Measurements from ENCODE around the gene DCN.

DCN gene

DNA sequence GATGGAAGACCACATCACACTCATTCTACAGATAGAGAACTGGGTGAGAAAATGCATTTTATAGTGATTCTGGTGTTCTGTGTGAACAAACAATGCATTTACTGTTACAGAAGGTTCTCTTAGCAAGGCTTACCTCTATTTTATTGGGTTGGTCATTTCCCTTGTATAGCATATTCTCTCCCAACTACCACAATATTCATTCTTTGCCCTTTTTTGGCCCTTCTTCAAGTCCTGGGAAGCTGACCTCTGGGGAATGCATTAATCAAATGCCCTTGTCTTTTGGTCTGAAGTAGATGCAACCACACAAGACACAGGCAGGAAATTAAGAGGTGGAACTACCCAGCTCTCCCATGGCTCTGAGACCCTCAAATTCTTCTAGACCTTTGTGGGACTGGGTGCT is 19.5 kb downstream of the DCN start:
- H2AFZ ChIP-seq (ENCODE audit: low read length): no peak overlapping the region
- H3K9me2 ChIP-seq (replicated peaks; ENCODE audit: low read depth, low read length): no peaks in the 10 kb centered on the region
- no peak overlapping the region for H3K4me3 ChIP-seq (ENCODE audit: low read length, poor library complexity, severe bottlenecking)
- H3F3A ChIP-seq (ENCODE audit: low read depth): no peaks in the 10 kb centered on the region
- no peaks in the 10 kb centered on the region for H3K4me1 ChIP-seq (ENCODE audit: insufficient read depth, low read length, poor library complexity, severe bottlenecking)
- no peaks in the 10 kb centered on the region for H4K20me1 ChIP-seq (ENCODE audit: insufficient read depth, low read length, poor library complexity, severe bottlenecking)
- H3K79me2 ChIP-seq (ENCODE audit: insufficient read depth, low read length): no peaks in the 10 kb centered on the region
- no peaks in the 10 kb centered on the region for H3K36me3 ChIP-seq (ENCODE audit: insufficient read depth, low read length)
- no peaks in the 10 kb centered on the region for H3K9me3 ChIP-seq (ENCODE audit: insufficient read depth, low read depth, low read length)
- H3K4me2 ChIP-seq (ENCODE audit: low read depth, low read length, poor library complexity, severe bottlenecking): no peak overlapping the region
- no peaks in the 10 kb centered on the region for H3K27me3 ChIP-seq (ENCODE audit: insufficient read depth, low read length, poor library complexity, severe bottlenecking)
- TF ChIP-seq CTCF (conservative IDR thresholded peaks at IDR 0.05; ENCODE audit: low read length): no peak
- no peak for TF ChIP-seq EZH2phosphoT487 (IDR thresholded peaks at IDR 0.05; ENCODE audit: borderline replicate concordance)
- no peak overlapping the region for H3K9ac ChIP-seq (ENCODE audit: low read depth, low read length, poor library complexity, severe bottlenecking)

DNA sequence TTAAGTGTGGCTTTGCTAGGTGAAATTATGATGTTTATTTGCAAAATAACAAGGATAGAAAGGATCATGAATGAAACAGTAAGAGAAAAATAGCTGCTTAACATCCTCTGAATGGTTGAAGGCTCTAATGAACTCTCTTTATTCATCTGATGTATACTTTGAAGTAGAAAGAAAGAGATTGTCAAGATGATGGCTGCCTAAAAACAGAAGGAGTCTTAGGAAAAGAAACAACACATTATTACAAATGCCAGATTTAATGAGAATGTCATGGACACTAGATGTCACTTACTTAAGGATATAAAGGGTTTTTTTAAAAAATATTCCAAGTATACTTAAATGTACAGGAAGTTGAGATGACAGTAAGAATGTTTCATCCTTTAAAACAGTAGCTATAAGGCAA is 21.6 kb downstream of the DCN start:
- no peaks in the 10 kb centered on the region for H3K79me2 ChIP-seq (ENCODE audit: insufficient read depth, low read length)
- no peak overlapping the region for H3K4me3 ChIP-seq (ENCODE audit: low read length, poor library complexity, severe bottlenecking)
- H3K9ac ChIP-seq (ENCODE audit: low read depth, low read length, poor library complexity, severe bottlenecking): no peak overlapping the region
- no peak overlapping the region for H3K4me2 ChIP-seq (ENCODE audit: low read depth, low read length, poor library complexity, severe bottlenecking)
- no peaks in the 10 kb centered on the region for H3F3A ChIP-seq (ENCODE audit: low read depth)
- TF ChIP-seq EZH2phosphoT487 (IDR thresholded peaks at IDR 0.05; ENCODE audit: borderline replicate concordance) (no peak), CTCF (conservative IDR thresholded peaks at IDR 0.05; ENCODE audit: low read length) (no peak)
- H3K9me3 ChIP-seq (ENCODE audit: insufficient read depth, low read depth, low read length): no peaks in the 10 kb centered on the region
- H2AFZ ChIP-seq (ENCODE audit: low read length): no peak overlapping the region
- no peaks in the 10 kb centered on the region for H3K4me1 ChIP-seq (ENCODE audit: insufficient read depth, low read length, poor library complexity, severe bottlenecking)
- H4K20me1 ChIP-seq (ENCODE audit: insufficient read depth, low read length, poor library complexity, severe bottlenecking): no peaks in the 10 kb centered on the region
- no peaks in the 10 kb centered on the region for H3K27me3 ChIP-seq (ENCODE audit: insufficient read depth, low read length, poor library complexity, severe bottlenecking)
- no peaks in the 10 kb centered on the region for H3K9me2 ChIP-seq (replicated peaks; ENCODE audit: low read depth, low read length)
- no peaks in the 10 kb centered on the region for H3K36me3 ChIP-seq (ENCODE audit: insufficient read depth, low read length)

- Histone ChIP-seq H3K9me3 (ENCODE audit: insufficient read depth, low read depth, low read length) (no peaks in the 10 kb centered on the region), H3K4me3 (ENCODE audit: low read length, poor library complexity, severe bottlenecking) (no peak overlapping the region), H2AFZ (ENCODE audit: low read length) (no peak overlapping the region), H3K79me2 (ENCODE audit: insufficient read depth, low read length) (no peaks in the 10 kb centered on the region), H3K4me1 (ENCODE audit: insufficient read depth, low read length, poor library complexity, severe bottlenecking) (no peaks in the 10 kb centered on the region), H3K4me2 (ENCODE audit: low read depth, low read length, poor library complexity, severe bottlenecking) (no peak overlapping the region), H3K9ac (ENCODE audit: low read depth, low read length, poor library complexity, severe bottlenecking) (no peak overlapping the region), H3K36me3 (ENCODE audit: insufficient read depth, low read length) (no peaks in the 10 kb centered on the region), H4K20me1 (ENCODE audit: insufficient read depth, low read length, poor library complexity, severe bottlenecking) (no peaks in the 10 kb centered on the region), H3K27me3 (ENCODE audit: insufficient read depth, low read length, poor library complexity, severe bottlenecking) (no peaks in the 10 kb centered on the region), H3K9me2 (replicated peaks; ENCODE audit: low read depth, low read length) (no peaks in the 10 kb centered on the region), H3F3A (ENCODE audit: low read depth) (no peaks in the 10 kb centered on the region)
- TF ChIP-seq EZH2phosphoT487 (IDR thresholded peaks at IDR 0.05; ENCODE audit: borderline replicate concordance): no peak
- no peak for TF ChIP-seq CTCF (conservative IDR thresholded peaks at IDR 0.05; ENCODE audit: low read length)
These were observed 26.6 kb downstream of the DCN start for GRCh38 chr12:91155990-91156389.

All from Loucy (cell line).